AG04450 (cell line): Measurements from ENCODE around the gene PROZ. TPM values are rescaled to one million over a fixed set of nuclear protein-coding genes. Genes with fewer than 3 reads are reported as not detected.

Experiments used
- CTCF ChIA-PET: fragments of 300-600, 350-600 bp; formaldehyde crosslinking; extraction: SDS; loops from one replicate; lab custom pipeline; 2022; ENCODE audit warnings: antibody characterized with exemption, inconsistent platforms; lab: Charles Lee
- POLR2A ChIA-PET: fragments of 350-600 bp; formaldehyde crosslinking; extraction: SDS; loops from one replicate; lab custom pipeline; 2021; ENCODE audit warnings: antibody characterized with exemption, inconsistent platforms; lab: Yijun Ruan, JAX
- DNase-seq: peaks from one replicate; pipeline ENCODE4 v3.0.0-alpha.2; 2011; ENCODE audit warnings: low read depth, low spot score
- H3K27ac ChIP-seq: one replicate; pipeline ENCODE4 v1.5.1; 2012; ENCODE audit warnings: low read depth, low read length, control low read depth
- H3K27me3 ChIP-seq: one replicate; pipeline ENCODE4 v1.6.0; 2012; ENCODE audit warnings: low read length; ENCODE audit not compliant: control insufficient read depth, insufficient read depth
- H3K4me3 ChIP-seq: 2 replicates; pipeline ENCODE4 v1.5.1; 2011; ENCODE audit warnings: mild to moderate bottlenecking, low read depth, low read length, control low read depth
- H3K9me3 ChIP-seq: 2 replicates; pipeline ENCODE4 v1.5.1; 2012; ENCODE audit warnings: low read length; ENCODE audit not compliant: control insufficient read depth, insufficient read depth
- polyA plus RNA-seq: library from polyadenylated mRNA; depleted of rRNA; stranded (reverse); fragments of >200 nt; gene quantifications from 2 replicates; pipeline ENCODE4 v1.2.3, GENCODE V29; 2011
- TF ChIP-seq, protein P1 (sequence below): IDR thresholded peaks from 2 replicates; pipeline ENCODE4 v1.5.1; 2011; ENCODE audit warnings: low read depth, low read length, control low read depth, inconsistent platforms

PROZ gene
- polyA plus RNA-seq, 1 experiment: not detected

DNA sequence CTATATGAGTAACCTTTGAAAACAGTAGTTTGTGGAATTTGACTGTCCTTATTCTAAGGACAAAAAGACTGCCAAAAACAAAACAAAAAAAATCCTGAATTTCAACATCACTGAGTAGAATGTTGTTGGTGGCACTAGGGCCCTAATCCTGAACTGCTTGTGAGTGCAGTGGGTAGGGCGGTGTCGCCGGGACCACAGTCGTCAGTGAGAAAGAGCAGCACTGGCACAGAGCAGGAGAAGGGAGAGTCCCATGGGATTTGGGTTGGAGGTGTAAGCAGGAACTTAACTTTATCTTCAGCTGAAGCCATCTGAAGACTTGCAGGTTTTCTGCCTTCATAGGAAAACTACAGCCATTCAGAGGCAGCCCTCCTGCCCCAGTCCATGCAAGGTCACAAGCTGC lies 44.5 kb downstream of the PROZ start:
- Histone ChIP-seq H3K27me3 (no peaks in the 10 kb centered on the region), H3K9me3 (no peaks in the 10 kb centered on the region; the same call in 1 of the 2 replicates), H3K27ac (no peak overlapping the region), H3K4me3 (no peak overlapping the region)
- TF ChIP-seq, protein P1, sequence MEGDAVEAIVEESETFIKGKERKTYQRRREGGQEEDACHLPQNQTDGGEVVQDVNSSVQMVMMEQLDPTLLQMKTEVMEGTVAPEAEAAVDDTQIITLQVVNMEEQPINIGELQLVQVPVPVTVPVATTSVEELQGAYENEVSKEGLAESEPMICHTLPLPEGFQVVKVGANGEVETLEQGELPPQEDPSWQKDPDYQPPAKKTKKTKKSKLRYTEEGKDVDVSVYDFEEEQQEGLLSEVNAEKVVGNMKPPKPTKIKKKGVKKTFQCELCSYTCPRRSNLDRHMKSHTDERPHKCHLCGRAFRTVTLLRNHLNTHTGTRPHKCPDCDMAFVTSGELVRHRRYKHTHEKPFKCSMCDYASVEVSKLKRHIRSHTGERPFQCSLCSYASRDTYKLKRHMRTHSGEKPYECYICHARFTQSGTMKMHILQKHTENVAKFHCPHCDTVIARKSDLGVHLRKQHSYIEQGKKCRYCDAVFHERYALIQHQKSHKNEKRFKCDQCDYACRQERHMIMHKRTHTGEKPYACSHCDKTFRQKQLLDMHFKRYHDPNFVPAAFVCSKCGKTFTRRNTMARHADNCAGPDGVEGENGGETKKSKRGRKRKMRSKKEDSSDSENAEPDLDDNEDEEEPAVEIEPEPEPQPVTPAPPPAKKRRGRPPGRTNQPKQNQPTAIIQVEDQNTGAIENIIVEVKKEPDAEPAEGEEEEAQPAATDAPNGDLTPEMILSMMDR: no peak
- no peak for DNase-seq
- POLR2A ChIA-PET: no interaction called here
- CTCF ChIA-PET: no interaction called here

DNA sequence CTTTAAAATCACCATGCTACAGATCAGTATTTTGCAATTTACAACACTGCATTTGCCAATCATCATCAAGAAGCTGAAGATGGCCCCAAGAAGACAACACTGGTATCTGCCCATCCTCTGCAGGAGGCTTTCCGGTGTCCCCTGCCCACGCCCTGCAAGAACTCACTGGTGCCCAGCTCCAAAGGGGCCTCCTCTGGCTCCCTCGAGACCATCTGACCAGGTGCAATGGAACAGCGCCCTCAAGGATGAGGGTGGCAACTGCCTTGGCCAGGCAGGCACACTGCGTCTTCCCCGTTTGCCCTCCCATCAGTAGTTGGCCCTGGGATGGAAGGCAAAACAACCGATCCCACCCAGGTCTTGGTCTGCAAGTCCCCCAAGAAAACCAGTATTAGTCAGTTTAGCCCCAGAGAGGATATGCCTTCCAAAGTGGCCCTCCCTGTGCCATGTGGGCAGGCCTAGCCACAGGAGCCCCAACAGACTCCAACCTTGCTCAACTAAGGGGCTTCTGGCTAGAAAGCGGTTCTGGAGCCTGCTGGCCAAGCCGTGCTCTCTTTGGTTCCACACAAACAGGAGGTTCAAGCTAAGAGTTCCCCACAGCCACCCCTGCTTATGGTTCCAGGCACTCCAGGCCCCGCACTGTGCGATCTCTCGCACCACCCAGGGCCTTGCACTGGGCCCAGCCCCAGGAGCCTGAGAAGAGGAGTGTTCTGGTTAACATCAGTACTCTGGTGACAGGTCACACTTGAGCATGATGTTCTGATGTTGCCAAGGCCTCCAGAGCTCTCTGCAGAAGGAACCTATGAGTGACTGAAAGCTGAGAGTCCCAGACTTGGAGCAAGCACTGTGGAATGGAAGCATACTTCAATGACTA lies 45.3 kb downstream of the PROZ start:
- no peaks in the 10 kb centered on the region for H3K27me3 ChIP-seq
- no peaks in the 10 kb centered on the region; the same call in 1 of the 2 replicates for H3K9me3 ChIP-seq
- POLR2A ChIA-PET: no interaction called here
- TF ChIP-seq, protein P1: no peak
- CTCF ChIA-PET: no interaction called here
- no peak for DNase-seq
- H3K27ac ChIP-seq: peak overlapping the region; percentile 21
- no peak overlapping the region for H3K4me3 ChIP-seq

DNA sequence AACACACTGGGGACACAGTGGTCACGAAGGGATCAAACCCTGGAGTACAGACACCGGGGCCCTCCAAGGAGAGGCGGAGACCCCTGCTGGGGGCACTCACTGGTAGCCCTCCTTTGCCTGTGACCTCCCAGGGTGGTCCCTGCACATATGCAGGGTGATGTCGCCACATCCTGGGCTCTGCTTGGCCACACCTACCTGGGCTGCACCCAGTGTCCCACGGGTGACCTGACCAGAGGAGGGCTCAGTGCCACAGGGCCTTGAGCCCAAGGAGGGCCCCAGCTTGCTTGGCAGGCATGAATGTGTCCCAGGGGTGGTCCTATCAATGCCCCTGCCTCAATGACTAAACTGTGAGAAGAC lies 45.9 kb downstream of the PROZ start:
- Histone ChIP-seq H3K4me3 (no peak overlapping the region), H3K27ac (peak overlapping the region; percentile 21), H3K27me3 (no peaks in the 10 kb centered on the region), H3K9me3 (no peaks in the 10 kb centered on the region; the same call in 1 of the 2 replicates)
- DNase-seq: no peak
- TF ChIP-seq, protein P1: no peak
- ChIA-PET CTCF (no interaction called here), POLR2A (no interaction called here)

DNA sequence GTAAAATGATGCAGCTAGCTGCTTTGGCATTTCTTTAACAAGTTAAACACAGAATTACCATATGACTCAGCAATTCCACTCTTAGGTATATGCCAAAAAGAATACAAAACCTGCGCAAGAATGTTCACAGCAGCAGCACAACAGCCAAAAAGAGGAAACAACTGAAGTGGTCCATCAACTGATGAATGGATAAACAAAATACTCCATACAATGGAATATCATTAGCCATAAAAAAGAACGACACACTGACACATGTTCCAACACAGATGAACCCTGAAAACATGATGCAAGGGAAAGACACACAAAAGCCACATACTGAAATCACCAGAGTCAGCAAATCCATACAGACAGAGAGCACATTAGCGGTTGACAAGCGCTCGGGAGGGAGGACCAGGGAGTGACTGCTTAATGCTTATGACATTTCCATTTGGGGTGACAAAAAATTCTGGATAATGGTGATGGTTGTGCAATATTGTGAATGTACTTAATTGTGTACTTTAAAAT lies 47.0 kb downstream of the PROZ start:
- DNase-seq: no peak
- Histone ChIP-seq H3K27ac (peak overlapping the region; percentile 55), H3K9me3 (no peaks in the 10 kb centered on the region; the same call in 1 of the 2 replicates), H3K4me3 (no peak overlapping the region), H3K27me3 (no peaks in the 10 kb centered on the region)
- ChIA-PET CTCF (no interaction called here), POLR2A (no interaction called here)
- TF ChIP-seq, protein P1: no peak

DNA sequence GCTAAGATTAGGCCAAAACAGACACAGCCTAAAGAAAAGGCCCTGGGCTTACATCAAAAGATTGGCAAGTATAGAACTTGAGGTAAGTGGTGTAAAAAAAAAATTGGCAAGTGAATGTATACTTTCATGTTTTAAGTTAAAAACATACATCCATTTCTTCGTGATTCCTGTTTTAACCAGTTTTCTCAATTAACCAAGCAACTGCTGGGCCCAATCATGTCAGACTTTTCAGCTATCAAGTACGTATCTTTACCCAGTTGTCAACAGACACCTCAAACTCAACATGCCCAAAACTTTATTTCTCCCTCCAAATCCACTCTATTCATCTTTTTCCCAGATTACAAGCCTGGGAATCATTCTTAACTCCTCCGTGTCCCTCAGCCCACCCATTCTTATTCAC lies 49.0 kb downstream of the PROZ start:
- TF ChIP-seq, protein P1: no peak
- Histone ChIP-seq H3K9me3 (no peaks in the 10 kb centered on the region; the same call in 1 of the 2 replicates), H3K27ac (peak overlapping the region; percentile 90), H3K27me3 (no peaks in the 10 kb centered on the region), H3K4me3 (peak overlapping the region; percentile 95)
- ChIA-PET POLR2A (interaction anchor here (2.4 kb wide), 1 partner anchor 90 kb away, joined by 7 read pairs; the partner anchor contains the start of gene LAMP1), CTCF (interaction anchor here (0.7 kb wide), 1 partner anchor 11 kb away, joined by 3 read pairs; no protein-coding TSS in a partner anchor)
- no peak for DNase-seq
